Measurements from ENCODE around the gene PCBP3. TPM values are rescaled to one million over a fixed set of nuclear protein-coding genes. Genes with fewer than 3 reads are reported as not detected.

Gene PCBP3
- total and polyA plus RNA-seq, 2 of the 13 experiments (the other 11 are each of a cell fraction or from before 2014, with no cell fraction given), result not detected

GRCh38 chr21:45781741-45782140 lies 138.2 kb downstream of the PCBP3 start:
- in situ Hi-C loops (cut with HindIII; ENCODE audit: extremely low pct_ligation_motif_present, low pct_unique_long_range_greater_than_20kb) (no loop called here), intact Hi-C loops (cut with micrococcal nuclease; ENCODE audit: unreplicated experiment) (no loop called here)
- H3K4me3 ChIP-seq (replicated peaks in 1 of 3; ENCODE audit: insufficient read depth in 1 of 3, low read depth in 2 of 3, low read length in 3 of 3), result no peak overlapping the region
- H3K27ac ChIP-seq (ENCODE audit: extremely low read length, insufficient read depth, low read length), result no peak overlapping the region
- 10% methylated on average over 4 of the region's 4 CpGs for WGBS (ENCODE audit: low lambda C conversion rate)
- no peaks in the 10 kb centered on the region for H4K20me1 ChIP-seq (ENCODE audit: insufficient read depth, low read length)
- ChIA-PET POLR2A (no interaction called here), CTCF (ENCODE audit: low intra/inter-chr PET ratio, low total read pairs) (no interaction called here)
- no peak for TF ChIP-seq POLR2AphosphoS5 (IDR thresholded peaks at IDR 0.05; ENCODE audit: low read depth, low read length)
- TF ChIP-seq NCOR1 (IDR thresholded peaks at IDR 0.05; ENCODE audit: borderline replicate concordance, low read length), result no peak
- TF ChIP-seq TEAD2 (CRISPR knock-in tag; IDR thresholded peaks at IDR 0.05), result no peak
- TF ChIP-seq NCOA5 (CRISPR knock-in tag; IDR thresholded peaks at IDR 0.05), result no peak
- no peak for TF ChIP-seq ZNF224 (CRISPR knock-in tag; IDR thresholded peaks at IDR 0.05)
- TF ChIP-seq ZBTB25 (CRISPR knock-in tag; IDR thresholded peaks at IDR 0.05), result no peak
- TF ChIP-seq ZSCAN21 (CRISPR knock-in tag; IDR thresholded peaks at IDR 0.05; ENCODE audit: borderline replicate concordance), result no peak
- H3K9ac ChIP-seq (ENCODE audit: insufficient read depth, low read depth, low read length), result no peak overlapping the region
- H3K4me2 ChIP-seq (ENCODE audit: low read depth, low read length), result no peak overlapping the region
- H3K9me3 ChIP-seq (ENCODE audit: low read length), result peaks cover 5% of the 10 kb centered on the region; the same call in 1 of the 2 replicates
- no peak for DNase-seq (ENCODE audit: low spot score)
- no peak overlapping the region for H2AFZ ChIP-seq (ENCODE audit: low read length)
- H3K36me3 ChIP-seq (replicated peaks in 1 of 2; ENCODE audit: control insufficient read depth in 1 of 2, insufficient read depth in 2 of 2, low read length in 2 of 2), result no peaks in the 10 kb centered on the region
- H3K79me2 ChIP-seq (ENCODE audit: insufficient read depth, low read length), result no peaks in the 10 kb centered on the region
- no peak for FAIRE-seq
- no peak for ATAC-seq
- BruUV-seq (replicated peaks), result no TSS peak
- no peaks in the 10 kb centered on the region for H3K4me1 ChIP-seq (ENCODE audit: insufficient read depth, low read length)
- no peaks in the 10 kb centered on the region; a peak in 1 of 5 replicates for H3K27me3 ChIP-seq (ENCODE audit: control insufficient read depth in 1 of 2, insufficient read depth in 2 of 2, low read length in 2 of 2)

- ATAC-seq (no peak), FAIRE-seq (no peak), DNase-seq (ENCODE audit: low spot score) (no peak)
- Histone ChIP-seq H3K4me1 (ENCODE audit: insufficient read depth, low read length) (no peaks in the 10 kb centered on the region), H3K79me2 (ENCODE audit: insufficient read depth, low read length) (no peaks in the 10 kb centered on the region), H3K9me3 (ENCODE audit: low read length) (no peaks in the 10 kb centered on the region), H3K4me3 (replicated peaks in 1 of 3; ENCODE audit: insufficient read depth in 1 of 3, low read depth in 2 of 3, low read length in 3 of 3) (no peak overlapping the region), H3K9ac (ENCODE audit: insufficient read depth, low read depth, low read length) (no peak overlapping the region), H3K27me3 (ENCODE audit: control insufficient read depth in 1 of 2, insufficient read depth in 2 of 2, low read length in 2 of 2) (peaks cover 3 to 29% of the 10 kb centered on the region in 2 experiments; a peak in 4 of 5 replicates), H3K36me3 (replicated peaks in 1 of 2; ENCODE audit: control insufficient read depth in 1 of 2, insufficient read depth in 2 of 2, low read length in 2 of 2) (no peaks in the 10 kb centered on the region), H3K27ac (ENCODE audit: extremely low read length, insufficient read depth, low read length) (no peak overlapping the region), H2AFZ (ENCODE audit: low read length) (no peak overlapping the region), H4K20me1 (ENCODE audit: insufficient read depth, low read length) (no peaks in the 10 kb centered on the region), H3K4me2 (ENCODE audit: low read depth, low read length) (no peak overlapping the region)
- WGBS (ENCODE audit: low lambda C conversion rate), result 36% methylated on average over 6 of the region's 6 CpGs
- CTCF ChIA-PET (ENCODE audit: low intra/inter-chr PET ratio, low total read pairs), result no interaction called here
- intact Hi-C loops (cut with micrococcal nuclease; ENCODE audit: unreplicated experiment) (no loop called here), in situ Hi-C loops (cut with HindIII; ENCODE audit: extremely low pct_ligation_motif_present, low pct_unique_long_range_greater_than_20kb) (no loop called here)
- POLR2A ChIA-PET, result no interaction called here
- no TSS peak for BruUV-seq (replicated peaks)
- TF ChIP-seq AHDC1 (CRISPR knock-in tag; IDR thresholded peaks at IDR 0.05; ENCODE audit: borderline replicate concordance) (no peak), ZNF580 (CRISPR knock-in tag; IDR thresholded peaks at IDR 0.05; ENCODE audit: borderline replicate concordance, low read depth) (no peak), ZNF468 (CRISPR knock-in tag; IDR thresholded peaks at IDR 0.05) (no peak), ZNF335 (CRISPR knock-in tag; IDR thresholded peaks at IDR 0.05) (no peak), ZNF614 (CRISPR knock-in tag; IDR thresholded peaks at IDR 0.05; ENCODE audit: borderline replicate concordance) (no peak), MEIS1 (CRISPR knock-in tag; IDR thresholded peaks at IDR 0.05; ENCODE audit: borderline replicate concordance) (no peak), HOXA7 (CRISPR knock-in tag; IDR thresholded peaks at IDR 0.05) (no peak)
These were observed 143.1 kb downstream of the PCBP3 start for GRCh38 chr21:45786660-45787059.

All from HepG2 (cell line).